Inflammatory macrophage treated with lipopolysaccharide for 1 hour (primary cell): ENCODE measurements around the gene DAPK1.
A peak's percentile ranks its signal among the peaks of the same experiment; 100 is the strongest.

Source experiments
- DNase-seq, 2 donors: peaks; one replicate each; pipeline ENCODE4 v3.0.0-alpha.2; 2020 to 2022

The DAPK1 gene

DNA sequence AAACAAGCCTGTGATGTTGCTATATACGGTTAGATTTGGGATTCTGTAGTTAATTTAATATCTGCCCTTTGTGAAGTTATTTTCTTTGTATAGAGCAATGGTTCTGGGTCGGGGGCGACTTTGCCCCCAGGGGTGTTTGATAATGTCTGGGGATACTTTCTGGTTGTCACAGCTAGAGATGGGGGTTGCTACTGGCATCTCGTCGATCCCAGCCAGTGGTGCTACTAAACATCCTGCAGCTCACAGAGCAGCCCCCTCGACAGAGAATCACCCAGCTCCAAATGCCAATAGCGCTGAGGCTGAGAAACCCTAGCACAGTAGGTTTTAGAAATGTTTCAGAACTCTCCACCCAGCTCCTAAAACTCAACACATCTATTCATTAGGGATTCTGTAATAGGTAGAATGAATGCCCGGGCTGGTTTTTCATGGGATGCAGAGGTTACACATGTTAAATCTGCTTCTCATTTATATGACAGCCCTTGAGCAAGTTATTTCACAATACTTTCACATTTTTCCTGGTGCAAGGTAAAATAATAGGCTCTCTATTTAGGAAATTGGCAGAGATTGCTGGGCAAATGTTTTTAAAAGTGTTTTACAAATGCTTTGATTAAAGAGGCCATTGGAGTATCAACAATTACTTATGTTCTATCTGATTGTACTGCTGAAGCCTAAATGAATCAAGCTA, 153.1 kb downstream of the DAPK1 start:
- no peak for DNase-seq

DNA sequence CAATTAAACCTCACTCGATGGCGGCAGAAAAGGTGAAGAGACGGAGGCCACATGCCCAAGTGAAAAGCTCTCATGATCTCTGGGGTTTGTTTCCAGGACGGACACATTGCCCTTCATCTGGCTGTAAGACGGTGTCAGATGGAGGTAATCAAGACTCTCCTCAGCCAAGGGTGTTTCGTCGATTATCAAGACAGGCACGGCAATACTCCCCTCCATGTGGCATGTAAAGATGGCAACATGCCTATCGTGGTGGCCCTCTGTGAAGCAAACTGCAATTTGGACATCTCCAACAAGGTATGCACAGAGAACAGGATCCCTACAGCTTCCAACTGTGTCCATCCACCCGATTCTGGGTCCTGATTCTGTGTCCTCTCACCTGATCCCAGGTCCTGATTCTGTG, 153.8 kb downstream of the DAPK1 start:
- no peak for DNase-seq

GRCh38 chr9:87653941-87654340, 156.3 kb downstream of the DAPK1 start:
- DNase-seq, result peak; percentile 50 to 75

DNA sequence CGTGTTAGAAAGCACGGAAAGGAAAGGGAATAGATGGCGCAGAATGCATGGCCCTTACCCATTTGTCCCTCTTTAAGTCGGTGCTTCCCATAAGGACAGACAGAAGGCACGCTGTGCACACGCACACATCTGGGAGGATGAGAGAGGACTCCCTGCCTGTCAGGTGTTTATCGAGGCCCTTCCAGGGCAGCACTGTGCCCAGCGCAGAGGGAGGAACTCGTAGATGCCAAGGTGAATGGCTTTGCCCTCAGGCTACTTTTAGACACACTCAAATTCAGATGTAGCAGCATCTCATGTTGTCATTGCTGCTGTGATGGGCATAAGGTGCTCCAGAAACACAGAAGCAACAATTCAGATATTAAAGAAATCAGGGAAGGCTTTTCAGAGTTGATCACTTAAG, 158.1 kb downstream of the DAPK1 start:
- no peak for DNase-seq

- no peak for DNase-seq
Measured at GRCh38 chr9:87656485-87656884, 158.8 kb downstream of the DAPK1 start.

DNA sequence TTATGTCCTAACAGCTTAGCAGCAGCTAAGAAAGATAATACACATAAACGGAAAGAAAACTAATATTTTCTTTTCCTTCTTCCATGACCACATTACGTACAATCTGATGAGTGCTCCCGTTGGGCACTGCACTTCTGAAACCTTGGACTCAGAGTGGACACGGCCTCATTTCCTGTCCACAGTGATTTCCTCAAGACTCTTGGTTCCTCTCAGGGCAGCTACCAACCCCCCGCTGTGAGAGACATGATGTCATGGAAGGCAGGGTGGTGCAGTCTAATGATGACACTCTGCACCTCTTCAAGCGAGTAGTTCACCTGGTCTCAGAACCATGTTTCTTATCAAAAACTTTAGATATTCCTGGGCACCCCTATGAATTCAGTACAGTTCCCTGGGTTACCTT, 159.5 kb downstream of the DAPK1 start:
- peak; percentile 53 to 68 for DNase-seq

DNA sequence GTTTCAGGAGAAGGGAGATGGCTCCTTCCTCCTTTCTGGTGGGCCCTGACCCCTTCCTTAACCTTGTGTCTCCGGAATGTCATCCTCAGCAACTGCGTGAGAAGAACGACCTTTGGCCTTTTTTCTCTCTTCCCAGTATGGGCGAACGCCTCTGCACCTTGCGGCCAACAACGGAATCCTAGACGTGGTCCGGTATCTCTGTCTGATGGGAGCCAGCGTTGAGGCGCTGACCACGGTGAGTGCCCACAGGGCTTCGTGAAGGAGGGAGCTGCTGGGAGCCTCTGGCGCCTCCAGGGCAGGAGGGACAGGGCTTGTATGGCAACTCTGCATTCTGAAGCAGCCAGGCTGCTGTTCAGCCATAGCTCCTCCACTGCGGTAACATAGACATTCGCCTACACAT, 160.2 kb downstream of the DAPK1 start:
- no peak for DNase-seq

DNA sequence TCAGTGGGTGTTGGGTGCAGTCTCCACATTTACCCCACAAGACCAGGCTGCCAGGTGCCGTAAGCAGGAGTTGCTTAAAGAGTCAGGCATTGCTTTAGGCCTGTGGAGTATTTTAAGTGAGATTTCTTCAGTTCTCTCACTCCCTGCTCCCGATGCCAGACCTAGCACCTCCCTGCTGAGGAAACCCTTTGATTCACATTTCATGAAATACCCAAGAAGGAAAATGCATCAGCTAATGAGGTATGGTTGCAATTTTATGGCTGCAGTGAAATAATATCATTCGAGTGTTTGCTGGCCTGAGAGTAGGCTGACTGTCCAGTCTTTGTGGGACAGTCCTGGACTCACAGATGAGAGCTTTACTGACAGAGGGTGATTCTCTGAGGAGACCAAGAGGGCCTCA, 160.8 kb downstream of the DAPK1 start:
- no peak for DNase-seq

GRCh38 chr9:87659534-87660419, 162.1 kb downstream of the DAPK1 start:
- no peak for DNase-seq

- DNase-seq, result no peak
Measured at GRCh38 chr9:87661241-87661640, 163.6 kb downstream of the DAPK1 start.

GRCh38 chr9:87662808-87663528, 165.3 kb downstream of the DAPK1 start:
- peak; percentile 36 to 70 for DNase-seq

DNA sequence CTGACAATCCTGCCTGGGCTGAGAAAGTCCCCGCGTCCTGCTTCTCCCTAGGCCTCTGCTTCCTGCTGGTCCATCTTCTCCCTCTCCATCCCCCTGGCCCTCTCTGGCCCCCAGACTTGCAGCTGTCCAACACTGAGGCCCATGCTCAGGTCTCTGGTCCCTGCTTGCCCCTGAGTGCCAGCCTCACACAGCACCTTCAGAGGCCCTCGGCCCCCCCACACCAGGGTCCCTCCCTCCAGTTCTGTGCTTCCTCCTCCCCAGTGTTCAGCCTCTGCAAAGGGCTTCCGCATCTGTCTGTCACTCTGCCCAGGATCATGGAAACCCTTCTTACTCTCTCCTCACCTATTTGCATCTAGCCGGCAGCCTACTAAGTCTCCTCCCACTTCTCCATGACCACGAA, 165.9 kb downstream of the DAPK1 start:
- no peak for DNase-seq

DNA sequence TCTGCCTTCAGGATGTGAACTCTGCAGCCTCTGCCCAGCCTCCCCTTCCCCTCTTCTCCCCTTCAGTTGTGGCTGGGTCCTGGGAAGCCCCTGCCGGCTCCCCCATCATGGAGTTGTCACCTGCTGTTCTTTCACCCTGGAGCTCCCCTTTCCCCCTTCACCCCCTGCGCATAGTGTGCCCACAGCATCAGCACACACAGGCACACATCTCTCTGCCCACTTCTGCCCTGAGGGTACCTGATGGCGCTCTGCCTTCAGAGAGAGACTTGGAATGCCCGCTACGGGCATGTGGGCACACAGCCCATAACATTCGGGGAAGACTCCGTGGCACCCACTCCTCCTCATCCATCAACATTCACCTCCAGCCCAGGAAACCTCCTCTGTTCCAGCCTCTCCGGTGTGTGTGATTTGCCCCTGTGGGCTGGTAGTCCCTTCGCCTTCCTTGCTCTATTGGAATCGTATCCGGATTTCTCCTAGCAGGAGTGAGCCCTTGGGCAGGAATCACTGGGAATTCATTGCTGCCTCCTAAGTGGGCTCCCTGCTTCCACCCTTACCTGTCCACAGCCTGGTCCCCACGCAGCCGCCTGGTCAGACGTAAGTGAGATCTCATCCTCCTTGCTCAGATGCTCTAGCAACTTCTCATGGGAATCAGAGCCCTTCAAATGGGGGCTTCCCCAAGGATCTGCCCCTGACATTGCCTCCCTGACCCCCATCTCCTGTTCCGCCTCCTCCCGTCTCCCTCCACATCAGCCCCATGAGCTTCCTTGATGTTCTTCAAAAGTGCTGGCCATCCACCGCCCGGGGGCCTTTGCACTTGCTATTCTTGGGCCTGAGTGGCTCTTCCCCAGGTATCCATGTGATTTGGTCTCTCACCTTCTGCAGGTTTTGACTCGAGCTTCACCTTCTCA, 166.7 kb downstream of the DAPK1 start:
- no peak for DNase-seq

DNA sequence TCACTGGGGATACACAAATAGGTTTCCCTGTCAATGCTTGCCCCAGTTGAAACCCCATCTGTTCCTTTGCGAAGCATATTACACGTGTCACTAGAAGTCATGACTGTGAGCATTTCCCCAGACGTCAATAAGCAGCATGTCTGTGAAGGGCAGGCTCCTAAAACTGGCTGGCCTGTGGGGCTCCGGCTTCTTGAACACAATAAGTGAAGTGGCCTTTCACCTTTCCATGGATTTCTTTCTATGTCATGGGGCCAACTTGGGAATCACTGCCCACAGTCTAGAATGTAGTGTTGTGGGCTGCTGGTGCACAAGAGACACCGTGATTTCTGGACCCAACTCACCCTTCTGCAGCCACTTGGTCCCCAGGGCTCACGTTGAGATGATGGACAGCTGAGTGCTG, 167.8 kb downstream of the DAPK1 start:
- DNase-seq, result no peak

GRCh38 chr9:87667164-87667738, 169.6 kb downstream of the DAPK1 start:
- peak; percentile 44 to 65 for DNase-seq

- DNase-seq, result no peak
Measured at GRCh38 chr9:87668222-87668621, 170.6 kb downstream of the DAPK1 start.

- DNase-seq, result no peak
Measured at GRCh38 chr9:87668722-87669121, 171.1 kb downstream of the DAPK1 start.

- DNase-seq, result no peak
Measured at GRCh38 chr9:87670572-87671264, 173.1 kb downstream of the DAPK1 start.

- no peak for DNase-seq
Measured at GRCh38 chr9:87671478-87671877, 173.8 kb downstream of the DAPK1 start.

GRCh38 chr9:87671925-87672324, 174.3 kb downstream of the DAPK1 start:
- no peak for DNase-seq

DNA sequence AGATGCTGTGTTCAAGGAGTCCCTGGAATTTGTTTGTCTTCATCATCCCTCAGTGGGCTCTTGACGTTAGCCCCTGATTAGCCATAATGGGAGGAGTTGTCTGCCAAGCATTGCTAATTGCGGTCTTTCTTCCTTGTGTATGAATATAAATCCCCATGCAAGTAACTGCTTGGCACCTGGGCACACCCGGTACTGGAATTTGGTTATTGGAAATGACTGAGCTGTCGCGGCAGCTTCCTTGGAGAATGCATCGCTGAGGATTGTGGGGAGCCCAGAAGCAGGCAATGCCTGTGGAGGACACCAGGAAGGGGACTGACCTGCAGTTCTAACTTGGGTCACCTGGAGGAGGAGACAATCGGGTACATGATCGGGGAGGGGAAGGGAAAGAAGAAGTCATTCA, 174.9 kb downstream of the DAPK1 start:
- no peak for DNase-seq
